IPS-NIHi7 (cell line): ENCODE data around the gene KIF5C.

Source experiments
- DNase-seq: peaks from one replicate; pipeline ENCODE4 v3.0.0; 2012; ENCODE audit warnings: mixed read lengths; ENCODE audit errors: extremely low spot score

KIF5C gene

DNA sequence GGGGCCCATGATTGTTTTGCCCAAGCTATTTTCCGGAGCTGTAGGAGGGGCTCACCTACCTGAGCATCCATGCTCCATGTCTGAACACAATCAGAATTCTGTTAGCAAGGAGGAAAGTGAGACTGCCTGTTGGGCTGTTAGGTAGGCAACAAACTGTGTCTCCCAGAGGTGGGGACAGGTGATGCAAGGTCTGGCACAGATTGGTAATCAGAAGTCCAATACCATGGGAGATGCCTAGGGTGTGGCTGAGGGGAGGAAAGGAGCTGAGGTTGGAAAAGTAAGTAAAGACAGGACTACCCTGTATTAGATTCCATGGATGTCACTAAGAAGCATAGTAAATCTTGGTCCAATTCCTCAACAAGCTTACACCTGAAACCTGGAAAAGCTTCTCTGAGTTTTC is 166.5 kb downstream of the KIF5C start:
- DNase-seq, result no peak

DNA sequence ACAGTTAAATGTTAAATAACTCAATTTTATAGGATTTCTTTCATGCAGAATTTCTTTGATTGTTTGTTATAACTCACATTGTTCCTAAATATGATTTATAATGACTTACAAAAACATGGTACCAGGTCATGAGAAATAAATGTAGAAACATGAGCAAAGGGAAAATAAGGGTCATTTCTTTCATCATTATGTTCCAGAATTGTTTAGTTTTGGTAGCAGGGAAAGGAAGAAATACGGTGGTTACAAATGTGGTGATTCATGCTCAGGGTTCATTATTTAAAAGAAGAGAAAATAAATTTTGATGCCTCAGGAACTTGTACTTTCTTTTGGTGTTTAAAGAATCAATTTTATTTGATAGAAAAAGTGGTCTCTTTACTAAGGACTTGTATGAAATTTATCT is 167.9 kb downstream of the KIF5C start:
- DNase-seq, result no peak

DNA sequence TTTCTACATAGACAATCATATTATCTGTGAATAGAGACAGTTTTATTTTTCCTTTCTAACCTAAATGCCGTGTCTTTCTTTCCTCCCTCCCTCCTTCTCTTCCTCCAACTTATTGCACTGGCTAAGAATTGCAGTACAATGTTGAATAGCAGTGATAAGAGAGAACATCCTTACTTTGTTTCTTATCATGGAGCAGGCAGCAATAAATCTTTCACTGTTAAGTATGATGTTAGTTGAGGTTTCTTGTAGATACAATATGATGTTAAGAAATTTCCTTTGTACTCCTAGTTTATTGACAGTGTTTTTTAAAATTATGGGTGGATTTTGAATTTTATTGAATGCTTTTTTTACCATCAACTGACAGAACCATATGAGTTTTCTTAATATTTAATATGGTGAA is 169.5 kb downstream of the KIF5C start:
- no peak for DNase-seq

DNA sequence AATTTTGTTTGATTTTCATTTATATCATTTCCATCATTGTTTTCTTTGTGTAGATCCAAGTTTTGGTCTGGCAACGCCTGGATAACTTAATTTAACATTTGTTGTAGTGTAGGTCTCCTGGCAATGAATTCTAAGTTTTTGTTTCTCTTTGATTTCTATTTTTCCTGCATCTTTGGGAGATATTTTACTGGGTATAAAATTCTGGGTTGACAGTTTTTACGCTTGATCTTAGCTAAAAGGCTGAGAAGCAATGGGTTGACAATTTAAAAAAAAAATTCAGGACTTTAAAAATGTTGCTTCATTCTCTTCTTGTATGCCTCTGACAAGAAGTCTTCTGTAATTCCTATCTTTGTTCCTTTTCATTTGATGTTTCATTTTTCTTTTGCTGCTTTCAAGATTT is 172.1 kb downstream of the KIF5C start:
- DNase-seq, result no peak

DNA sequence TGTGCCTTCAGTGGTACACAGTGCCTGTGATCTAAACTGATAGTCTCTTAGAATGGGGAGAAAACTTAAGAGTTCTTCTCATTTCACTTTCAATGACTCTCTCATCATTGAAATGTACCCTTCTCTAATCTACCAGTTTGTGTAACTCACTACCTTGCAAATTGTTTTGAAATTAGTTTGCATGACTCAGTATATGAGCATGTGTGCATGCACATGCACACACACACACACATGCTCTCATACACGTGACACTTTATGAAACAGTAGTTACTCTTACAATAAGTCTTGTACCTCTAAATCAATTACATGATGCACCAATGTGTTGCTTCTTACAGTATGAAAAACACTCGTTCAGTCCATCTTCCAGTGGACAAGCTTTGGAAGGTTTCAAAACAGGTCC is 174.1 kb downstream of the KIF5C start:
- no peak for DNase-seq

DNA sequence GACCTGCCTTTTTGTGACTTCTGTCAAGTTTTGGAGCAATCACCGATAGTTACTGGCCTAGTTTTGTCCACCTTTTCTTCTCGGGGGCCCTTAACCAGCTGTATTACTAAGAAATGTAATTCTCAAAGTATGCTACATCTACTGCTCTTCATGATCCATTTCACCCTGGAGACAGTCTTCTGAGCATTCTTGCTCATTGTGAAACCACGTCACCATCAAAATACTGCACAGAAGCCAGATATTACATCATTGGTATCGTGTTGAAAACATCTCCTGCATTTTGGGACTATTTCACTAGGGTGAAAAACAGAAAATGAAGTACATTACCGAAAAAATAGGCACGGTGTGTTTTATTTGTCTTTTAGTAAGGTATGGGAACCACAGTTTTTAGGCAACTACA is 175.2 kb downstream of the KIF5C start:
- no peak for DNase-seq

DNA sequence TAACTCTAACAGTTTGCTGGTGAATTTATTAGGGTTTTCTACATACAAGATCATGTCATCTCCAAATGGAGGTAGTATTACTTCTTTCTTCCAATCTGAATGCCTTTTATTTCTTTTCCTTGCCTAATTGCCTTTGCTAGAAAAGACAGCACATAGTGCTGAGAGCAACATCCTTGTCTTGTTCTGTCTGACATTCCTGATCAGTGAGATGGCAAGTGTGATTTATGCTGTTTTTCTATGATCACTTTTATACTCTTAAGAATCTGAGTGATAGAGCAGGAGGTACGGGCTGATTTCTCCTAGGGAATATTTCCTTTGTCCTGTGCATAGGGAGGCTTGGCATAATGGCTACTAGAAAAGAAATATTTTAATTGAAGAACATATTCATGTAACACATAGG is 180.7 kb downstream of the KIF5C start:
- DNase-seq, result no peak

DNA sequence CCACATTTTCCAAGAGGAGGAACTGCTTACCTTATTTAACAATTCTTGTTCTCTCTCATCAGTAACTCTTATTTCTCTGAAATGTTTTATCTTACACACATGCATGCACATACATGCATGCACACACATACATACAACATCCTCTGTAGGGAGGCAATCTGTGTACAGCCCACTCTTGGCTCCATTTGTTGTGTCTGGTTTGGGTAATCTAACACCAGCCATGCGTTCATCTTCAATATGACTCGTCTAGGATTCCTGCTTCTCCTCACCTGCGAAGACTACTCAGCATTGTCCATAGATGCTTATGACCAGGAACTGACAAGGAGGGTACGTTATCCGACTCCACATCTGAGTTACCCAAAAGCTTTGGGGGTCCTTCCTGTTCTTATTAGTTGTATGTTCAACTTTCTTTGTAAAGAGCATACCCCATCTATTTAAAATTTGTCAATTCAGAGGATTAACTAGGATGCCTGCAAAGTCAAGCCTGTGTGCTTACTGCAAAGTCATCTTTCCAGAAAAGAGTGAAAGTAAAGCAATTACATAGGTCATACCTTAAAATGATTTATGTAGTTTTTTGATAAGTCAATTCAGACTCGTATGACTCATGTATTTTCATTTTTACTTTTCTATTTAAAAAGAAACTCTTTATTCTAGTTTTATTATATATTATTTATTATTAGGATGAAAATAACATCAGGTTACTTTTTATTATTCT is 181.7 kb downstream of the KIF5C start:
- DNase-seq, result no peak

DNA sequence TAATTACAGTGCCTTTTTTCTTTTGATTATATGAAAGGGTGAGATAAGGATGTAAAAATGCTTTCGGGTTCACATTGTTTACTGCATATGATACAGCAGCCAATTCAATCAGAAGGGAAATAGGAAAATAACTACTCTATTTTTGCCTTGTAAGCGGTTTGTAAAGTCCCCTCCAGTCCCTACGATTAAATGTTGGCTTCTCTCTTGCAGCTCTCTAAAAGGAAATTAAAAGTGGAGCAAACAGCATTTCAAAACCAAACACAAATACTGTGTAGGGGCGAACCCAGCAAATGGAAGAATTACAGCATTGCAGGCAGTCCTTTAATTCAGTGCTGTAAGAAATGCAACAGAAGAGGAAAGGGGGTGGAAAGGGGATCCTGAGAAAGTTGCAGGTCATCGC is 182.4 kb downstream of the KIF5C start:
- no peak for DNase-seq

DNA sequence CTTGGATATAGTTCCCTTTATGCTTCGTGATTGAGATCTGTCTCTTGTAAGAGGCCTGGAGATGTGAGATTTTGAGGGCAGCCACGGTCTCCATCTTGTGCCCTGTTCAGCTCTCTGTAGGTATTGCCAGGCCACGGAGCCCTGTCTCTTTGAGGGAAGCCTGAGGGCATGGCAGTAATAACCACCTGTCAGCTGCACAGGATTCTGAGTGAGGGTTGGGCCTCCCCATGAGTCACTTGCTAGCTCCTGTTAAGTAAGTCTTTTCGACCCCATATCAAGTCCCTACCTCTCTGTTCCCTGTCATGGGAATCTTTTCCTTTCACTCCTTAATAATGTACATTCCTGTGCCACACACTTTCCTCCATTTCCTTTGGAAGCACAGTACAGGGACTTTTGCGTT is 183.9 kb downstream of the KIF5C start:
- no peak for DNase-seq

DNA sequence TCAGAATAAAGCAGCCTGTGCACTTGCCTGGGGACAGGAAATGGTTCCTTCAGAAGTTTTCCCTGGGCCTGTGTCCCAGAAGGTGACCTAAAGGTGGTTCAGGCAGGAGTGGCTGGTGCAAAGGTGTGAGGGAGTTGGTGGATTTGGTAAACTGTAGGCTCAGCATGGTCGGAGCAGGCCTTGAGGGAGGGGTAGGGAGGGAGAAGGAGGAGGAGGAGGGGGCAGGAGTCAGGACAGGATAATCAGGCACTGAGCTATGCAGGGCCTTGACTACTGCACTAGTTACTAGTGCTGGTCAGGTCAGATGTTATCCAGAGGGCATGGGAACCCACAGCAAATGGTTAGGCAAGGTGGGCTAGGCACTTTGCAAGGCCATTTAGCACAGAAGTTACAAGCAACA is 184.8 kb downstream of the KIF5C start:
- DNase-seq, result no peak

DNA sequence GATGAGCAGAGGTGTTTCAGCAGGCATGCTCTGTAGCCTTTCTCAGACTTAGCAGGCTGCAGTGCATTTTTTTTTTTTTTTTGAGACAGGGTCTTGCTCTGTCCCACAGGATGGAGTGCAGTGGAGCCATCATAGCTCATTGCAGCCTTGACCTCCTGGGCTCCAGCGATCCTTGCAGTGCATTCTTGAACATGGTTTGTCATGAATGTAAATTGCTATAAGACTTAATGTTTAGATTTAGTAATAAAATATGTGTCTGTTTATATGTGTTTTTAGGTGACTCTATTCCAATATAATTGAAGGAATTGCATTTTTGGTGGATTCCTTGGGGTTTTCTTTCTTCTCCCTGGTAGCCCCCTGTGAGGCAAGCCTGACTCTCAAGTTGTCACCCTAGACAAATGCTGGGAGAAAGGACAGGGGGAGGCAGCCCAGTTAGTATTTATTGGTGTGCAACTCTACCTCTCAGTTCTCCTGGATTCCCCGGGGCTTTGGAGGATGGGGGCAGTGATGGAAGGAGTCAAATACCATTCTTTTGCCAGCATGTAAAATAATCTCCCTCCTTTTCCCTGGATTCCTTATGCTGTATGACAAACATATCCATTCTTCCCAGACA is 186.2 kb downstream of the KIF5C start:
- no peak for DNase-seq

DNA sequence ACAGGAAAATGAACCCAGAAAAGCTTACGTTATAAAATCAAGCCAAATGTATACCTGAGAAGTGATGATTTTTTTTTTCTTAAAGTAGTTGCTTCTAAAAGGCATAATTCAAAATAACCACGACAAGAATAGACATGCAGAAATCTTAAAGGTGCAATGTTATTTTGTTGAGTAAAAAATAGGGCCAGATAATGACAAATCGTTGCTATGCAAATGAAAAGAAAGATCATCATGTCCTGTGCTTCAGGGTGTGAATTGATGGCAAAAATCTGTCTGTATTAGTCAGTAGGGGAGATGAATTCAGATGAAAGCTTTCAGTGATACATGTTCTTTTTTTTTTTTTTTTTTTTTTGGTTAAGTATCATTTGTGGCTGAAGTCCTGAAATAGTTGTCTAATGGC is 187.5 kb downstream of the KIF5C start:
- no peak for DNase-seq

DNA sequence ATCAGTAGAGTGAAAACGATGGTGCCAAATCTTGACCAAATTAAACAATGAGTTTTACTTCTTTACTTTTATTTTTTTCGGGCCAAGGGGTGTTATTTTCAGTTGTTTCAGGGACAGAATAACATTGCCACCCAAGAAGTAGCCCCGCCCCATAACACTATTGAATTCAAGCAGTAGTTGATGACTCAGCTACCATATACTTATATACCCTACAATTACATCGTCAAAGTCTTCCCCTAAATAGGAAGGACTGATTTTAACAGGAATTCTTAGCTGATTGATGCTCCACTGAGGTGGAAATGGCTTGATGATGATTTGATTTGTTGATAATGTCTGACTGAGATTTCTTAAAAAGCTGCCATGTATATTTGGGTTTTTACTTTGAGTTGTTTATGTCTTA is 188.2 kb downstream of the KIF5C start:
- DNase-seq, result no peak

DNA sequence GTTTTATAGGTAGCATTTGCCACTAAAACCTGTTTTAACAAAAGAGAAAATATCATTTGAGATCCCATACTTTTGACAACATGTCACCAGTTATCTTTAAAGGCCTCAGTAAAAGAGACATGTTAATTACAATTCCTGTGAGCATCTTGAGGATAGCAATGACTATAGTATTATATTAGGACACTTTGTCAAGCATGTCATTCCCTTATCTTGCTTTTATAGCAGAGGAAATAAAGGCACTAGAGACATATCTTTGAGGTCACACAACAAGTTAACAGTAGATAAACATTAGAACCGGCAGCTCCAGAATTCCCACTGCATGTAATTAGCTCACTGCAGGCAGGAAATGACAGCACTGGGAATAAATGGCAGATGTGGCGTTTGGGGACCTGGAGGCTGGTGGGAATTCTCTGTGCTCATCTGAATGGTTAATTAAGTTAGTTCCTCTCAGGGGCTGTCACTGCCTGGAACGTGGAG is 189.4 kb downstream of the KIF5C start:
- no peak for DNase-seq

DNA sequence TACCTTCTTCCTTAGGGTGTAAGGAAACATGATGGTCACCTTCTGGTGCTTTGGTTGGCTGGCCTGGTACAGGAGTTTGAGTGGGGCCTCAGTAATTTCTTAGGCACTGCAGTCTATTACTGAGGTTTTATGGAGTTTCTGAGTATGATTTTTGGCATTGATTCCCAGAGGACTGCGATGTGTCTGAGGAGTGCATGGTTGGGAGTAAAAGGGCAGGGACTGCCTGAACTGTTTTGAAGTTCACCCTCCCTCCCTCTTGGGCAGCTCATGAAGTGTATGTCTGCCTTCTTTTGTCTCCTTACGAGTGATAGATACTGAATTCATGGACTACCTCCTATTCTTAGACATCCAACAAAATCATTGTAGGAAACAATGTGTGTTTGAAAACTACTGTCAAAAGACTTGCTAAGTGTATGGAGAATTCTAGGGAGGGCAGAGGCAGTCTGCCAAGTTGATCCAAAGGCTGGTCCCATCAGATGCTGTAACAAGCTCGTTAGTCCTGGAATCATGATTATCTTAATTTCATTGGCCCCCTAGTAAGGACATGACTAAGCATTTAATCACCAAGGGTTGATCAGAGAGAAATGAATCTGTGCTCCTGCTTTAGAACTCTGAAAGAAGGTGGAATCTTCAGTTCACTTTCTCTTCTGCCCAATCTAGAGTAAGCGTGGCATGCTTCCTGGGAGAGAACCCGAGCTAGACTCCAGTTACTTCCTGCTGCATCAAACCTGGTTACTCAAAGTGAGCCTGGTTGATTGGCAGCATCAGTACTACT is 190.0 kb downstream of the KIF5C start:
- no peak for DNase-seq

DNA sequence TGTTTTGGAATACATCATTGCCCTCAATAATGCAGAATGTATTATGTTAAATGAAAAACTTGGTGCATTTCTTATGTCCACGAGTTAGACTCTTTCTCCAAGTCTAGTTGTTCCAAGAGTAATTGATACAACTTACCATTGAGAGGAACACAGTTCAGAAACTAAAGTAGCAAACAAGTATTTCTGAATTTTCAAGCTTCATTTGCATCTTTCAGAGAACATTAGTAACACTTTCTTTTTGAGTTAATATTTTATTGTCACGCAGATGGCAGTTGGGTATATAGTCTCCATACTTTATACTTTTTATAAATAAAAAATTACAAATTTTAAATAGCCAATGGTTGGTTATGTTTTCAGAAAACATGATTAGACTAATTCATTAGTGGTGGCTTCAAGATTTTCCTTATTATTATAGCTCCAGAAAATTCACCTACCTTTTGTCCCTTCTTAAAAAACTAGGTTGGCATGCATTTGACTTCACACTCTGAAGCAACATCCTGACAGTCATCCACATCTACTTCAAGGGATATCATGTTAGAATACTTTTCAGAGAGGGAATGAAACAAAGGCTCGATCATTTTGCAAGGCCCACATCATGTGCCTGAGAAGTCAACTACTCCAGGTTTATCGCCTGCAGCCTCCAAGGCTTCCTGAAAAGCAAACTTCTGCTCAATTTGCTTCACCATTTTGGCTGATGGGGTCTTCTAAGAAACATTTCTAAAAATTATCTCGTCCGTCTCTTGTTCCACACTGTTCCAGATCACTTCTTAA is 193.4 kb downstream of the KIF5C start:
- no peak for DNase-seq

DNA sequence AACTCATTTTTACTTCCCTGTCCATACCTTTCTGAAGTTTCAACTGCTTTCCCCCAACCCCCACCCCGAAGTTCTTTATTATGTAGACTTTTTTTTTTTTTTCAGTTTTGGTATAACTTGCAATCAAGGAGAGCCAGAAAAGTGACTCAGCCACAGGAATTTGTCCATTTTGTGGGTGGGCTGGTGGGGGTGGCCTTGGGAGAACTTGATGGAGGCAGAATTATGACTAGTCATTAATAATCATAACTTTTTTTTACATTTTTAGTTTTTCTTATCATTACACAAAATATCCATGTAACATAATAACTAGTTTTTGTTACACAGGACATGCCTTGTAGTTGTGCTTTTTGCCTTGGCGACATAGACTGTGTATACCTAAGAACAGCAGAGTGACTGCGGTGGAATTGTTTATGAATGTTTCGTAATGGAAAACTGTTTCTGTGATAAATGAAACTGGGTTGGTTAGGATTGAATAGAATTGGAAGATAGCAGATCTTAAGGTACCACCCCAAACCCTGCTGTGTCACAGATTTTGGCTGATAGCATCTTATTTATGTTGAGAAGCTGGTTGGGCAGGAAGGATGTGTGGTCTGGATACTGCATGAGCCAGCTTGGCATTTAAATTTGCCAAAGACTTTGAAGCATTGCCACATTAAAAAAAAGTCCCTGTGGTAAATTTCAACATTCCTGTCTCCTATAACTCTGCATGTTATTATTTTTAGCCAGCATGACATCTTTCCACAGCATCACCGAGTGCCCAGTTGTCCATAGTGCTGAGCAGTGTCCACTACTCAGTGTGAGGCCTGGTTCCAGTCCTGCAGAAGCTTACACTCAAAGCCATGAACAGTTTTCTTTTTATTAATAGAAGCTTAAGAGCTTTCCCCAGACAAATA is 194.2 kb downstream of the KIF5C start:
- no peak for DNase-seq

DNA sequence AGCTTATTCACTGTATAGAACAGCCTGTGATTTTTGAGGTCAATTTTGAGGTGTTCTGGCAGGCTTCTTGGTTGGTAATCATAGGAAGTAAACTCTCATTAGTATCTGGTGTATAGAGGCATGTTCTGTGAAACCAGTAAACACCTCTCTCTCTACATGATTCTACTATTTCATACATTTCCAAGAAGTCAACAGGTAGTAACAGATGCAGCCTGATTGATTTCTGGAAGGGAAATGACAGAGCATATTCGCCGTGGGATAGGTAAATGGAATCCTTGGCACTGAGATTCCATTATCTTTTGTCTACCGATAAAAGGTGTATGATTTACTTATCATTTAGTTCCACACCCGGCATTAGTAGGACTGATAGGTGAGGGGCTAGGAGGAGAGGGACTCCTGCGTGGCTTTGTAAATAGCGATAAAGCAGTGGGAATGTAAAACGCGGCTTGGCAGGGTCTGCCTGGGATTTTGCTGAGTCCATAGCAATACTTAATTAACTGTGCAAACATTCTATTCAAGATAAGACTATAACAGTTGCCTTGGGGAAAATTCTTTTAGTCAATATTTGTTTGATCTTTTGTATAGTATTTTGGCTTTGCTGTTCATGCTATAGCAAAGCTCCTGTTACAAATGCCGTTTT is 195.8 kb downstream of the KIF5C start:
- DNase-seq, result no peak

DNA sequence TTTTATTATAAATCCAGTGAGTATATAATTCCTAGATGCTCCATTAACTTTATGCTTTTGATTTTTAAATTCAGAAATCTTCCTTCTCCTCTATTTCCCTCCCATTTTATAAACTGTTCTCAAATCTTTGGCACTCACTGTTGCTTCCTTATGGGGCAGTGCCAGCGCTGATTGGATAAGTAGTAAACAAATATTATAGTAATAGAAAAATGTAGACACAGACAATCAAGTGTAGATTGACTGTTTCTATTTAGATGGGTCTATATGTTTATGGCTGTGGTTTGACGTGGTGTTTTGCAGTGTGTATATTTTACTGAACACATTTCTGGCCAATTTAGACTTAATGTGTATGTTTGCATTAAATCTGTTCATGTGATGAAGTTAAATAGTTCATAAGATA is 200.1 kb downstream of the KIF5C start:
- no peak for DNase-seq

DNA sequence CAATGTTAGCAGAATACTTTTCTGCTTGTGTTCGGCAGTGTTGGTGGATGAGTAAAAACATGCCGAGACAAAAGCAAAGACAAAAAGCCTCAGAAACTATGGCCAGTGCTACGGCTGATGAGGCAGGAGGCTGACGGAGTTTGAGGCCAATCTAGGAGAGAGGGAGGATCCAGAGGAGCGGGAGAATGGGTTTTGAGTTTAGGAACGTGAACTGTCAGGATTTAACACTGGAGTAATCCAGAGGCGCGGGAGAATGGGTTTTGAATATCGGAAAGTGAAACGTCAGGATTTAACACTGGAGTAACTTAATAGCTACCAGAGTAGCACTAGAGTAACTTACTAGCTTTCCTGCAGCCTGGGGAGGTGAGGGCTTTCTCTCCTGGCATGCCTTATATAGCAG is 200.8 kb downstream of the KIF5C start:
- DNase-seq, result no peak
